Right atrium auricular region (tissue), 2 donors: ENCODE measurements around the gene RB1. TPM values are rescaled to one million over a fixed set of nuclear protein-coding genes. Genes with fewer than 3 reads are reported as not detected.

Experiments used
- DNase-seq: peaks from one replicate; pipeline ENCODE4 v3.0.0-alpha.2; 2019; ENCODE audit warnings: low spot score
- H3K27ac ChIP-seq, 2 donors: fragments of 200-600 bp; sonication (generic); 1 replicate in 1 of 2; 2 replicates in 1 of 2; pipeline ENCODE4 v1.5.1; 2016 to 2019
- H3K27me3 ChIP-seq, 2 donors: fragments of 200-600 bp; sonication (generic); one replicate each; pipeline versions ENCODE4 v1.5.1 to v1.6.0; 2017 to 2019
- H3K36me3 ChIP-seq: fragments of 200-600 bp; sonication (generic); one replicate; pipeline ENCODE4 v1.5.1; 2016
- H3K4me1 ChIP-seq, 2 donors: fragments of 200-600 bp; sonication (generic); one replicate each; pipeline versions ENCODE4 v1.5.1 to v1.6.0; 2017 to 2019
- H3K4me3 ChIP-seq, 2 donors: fragments of 200-600 bp; sonication (generic); 1 replicate in 1 of 2; 2 replicates in 1 of 2; pipeline ENCODE4 v1.5.1; 2017 to 2019; ENCODE audit warnings: mild to moderate bottlenecking in 1 of 2, moderate library complexity in 1 of 2
- H3K9me3 ChIP-seq, 2 donors: fragments of 200-600 bp; sonication (generic); one replicate each; pipeline ENCODE4 v1.5.1; 2019
- CTCF ChIP-seq, 2 donors: fragments of 200-600 bp; sonication (generic); IDR thresholded peaks; one replicate each; pipeline ENCODE4 v1.5.1; 2019; ENCODE audit warnings: antibody characterized with exemption in 2 of 2
- total RNA-seq, 2 donors: library from RNA; depleted of rRNA; stranded (reverse); fragments of >200 nt; gene quantifications; one replicate each; pipeline ENCODE4 v1.1.0, GENCODE V29; 2016

Gene RB1
- total RNA-seq, 2 donors from 2014 or later, result 24.3 to 27.1 TPM

GRCh38 chr13:48505012-48505411 is 201.5 kb downstream of the RB1 start:
- H3K9me3 ChIP-seq, result no peaks in the 10 kb centered on the region
- peak in 1 of 2 donors; percentile 41 for TF ChIP-seq CTCF (IDR thresholded peaks at IDR 0.05)
- DNase-seq, result no peak
- peak overlapping the region; percentile 75 for H3K27ac ChIP-seq
- no peaks in the 10 kb centered on the region for H3K27me3 ChIP-seq
- no peaks in the 10 kb centered on the region for H3K36me3 ChIP-seq
- H3K4me1 ChIP-seq, result peaks cover 0 to 33% of the 10 kb centered on the region in 2 donors
- no peak overlapping the region for H3K4me3 ChIP-seq

- H3K36me3 ChIP-seq, result no peaks in the 10 kb centered on the region
- DNase-seq, result no peak
- H3K27me3 ChIP-seq, result no peaks in the 10 kb centered on the region
- no peak for TF ChIP-seq CTCF (IDR thresholded peaks at IDR 0.05)
- peaks cover 0 to 33% of the 10 kb centered on the region in 2 donors for H3K4me1 ChIP-seq
- peak overlapping the region; percentile 75 for H3K27ac ChIP-seq
- H3K9me3 ChIP-seq, result no peaks in the 10 kb centered on the region
- peak overlapping the region in 1 of 2 donors; percentile 9 for H3K4me3 ChIP-seq
Measured at GRCh38 chr13:48505597-48506091, 202.1 kb downstream of the RB1 start.

- Histone ChIP-seq H3K9me3 (no peaks in the 10 kb centered on the region), H3K4me1 (peaks cover 0 to 33% of the 10 kb centered on the region in 2 donors), H3K27me3 (no peaks in the 10 kb centered on the region), H3K27ac (peak overlapping the region; percentile 75), H3K36me3 (no peaks in the 10 kb centered on the region), H3K4me3 (peak overlapping the region in 1 of 2 donors; percentile 9)
- no peak for TF ChIP-seq CTCF (IDR thresholded peaks at IDR 0.05)
- no peak for DNase-seq
Measured at GRCh38 chr13:48506092-48506701, 202.6 kb downstream of the RB1 start.

- H3K27me3 ChIP-seq, result no peaks in the 10 kb centered on the region
- no peaks in the 10 kb centered on the region for H3K36me3 ChIP-seq
- H3K9me3 ChIP-seq, result no peaks in the 10 kb centered on the region
- TF ChIP-seq CTCF (IDR thresholded peaks at IDR 0.05), result no peak
- H3K27ac ChIP-seq, result peak overlapping the region; percentile 75
- DNase-seq, result no peak
- no peak overlapping the region for H3K4me3 ChIP-seq
- peaks cover 0 to 41% of the 10 kb centered on the region in 2 donors for H3K4me1 ChIP-seq
Measured at GRCh38 chr13:48507021-48507420, 203.5 kb downstream of the RB1 start.

GRCh38 chr13:48508011-48508410 is 204.5 kb downstream of the RB1 start:
- TF ChIP-seq CTCF (IDR thresholded peaks at IDR 0.05), result no peak

GRCh38 chr13:48510698-48511097 is 207.1 kb downstream of the RB1 start:
- TF ChIP-seq CTCF (IDR thresholded peaks at IDR 0.05), result no peak
- peaks cover 0 to 28% of the 10 kb centered on the region in 2 donors for H3K4me1 ChIP-seq
- H3K27ac ChIP-seq, result no peak overlapping the region
- no peaks in the 10 kb centered on the region for H3K36me3 ChIP-seq
- no peaks in the 10 kb centered on the region for H3K27me3 ChIP-seq
- H3K9me3 ChIP-seq, result no peaks in the 10 kb centered on the region
- no peak for DNase-seq
- H3K4me3 ChIP-seq, result no peak overlapping the region

More at GRCh38 chr13:48508011-48508410, 204.5 kb downstream of the RB1 start:
- Histone ChIP-seq H3K4me3 (no peak overlapping the region), H3K4me1 (peaks cover 0 to 41% of the 10 kb centered on the region in 2 donors), H3K27ac (no peak overlapping the region), H3K36me3 (no peaks in the 10 kb centered on the region), H3K27me3 (no peaks in the 10 kb centered on the region), H3K9me3 (no peaks in the 10 kb centered on the region)
- DNase-seq, result no peak
